Endothelial cell of hepatic sinusoid (primary cell): ENCODE measurements around the gene LZTFL1.

Source experiments
- in situ Hi-C: cut with HindIII; loops from 2 replicates; pipeline ENCODE4 v1.10.0; 2017; ENCODE audit warnings: low sequenced_read_pairs

Gene LZTFL1

DNA sequence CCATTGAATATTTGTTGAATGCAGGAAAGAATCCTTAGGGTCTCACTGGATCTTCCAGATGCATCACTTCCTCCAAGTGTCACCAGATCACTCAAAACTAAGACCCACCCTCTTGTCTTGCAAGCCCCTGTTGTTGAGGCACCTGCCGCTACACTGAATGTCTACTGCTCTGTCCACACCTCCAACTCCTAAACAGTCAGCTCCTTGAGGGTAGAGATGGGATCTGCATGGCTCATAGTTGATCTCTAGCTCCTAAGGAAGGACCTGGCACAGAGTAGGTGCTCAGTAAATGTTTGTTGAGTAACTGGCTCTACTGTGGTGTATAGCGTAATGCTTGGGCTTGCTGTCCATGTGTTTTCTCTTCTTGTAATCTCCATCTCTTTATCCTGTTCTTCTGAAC lies 54.4 kb downstream of the LZTFL1 start:
- in situ Hi-C loops: no loop called here

DNA sequence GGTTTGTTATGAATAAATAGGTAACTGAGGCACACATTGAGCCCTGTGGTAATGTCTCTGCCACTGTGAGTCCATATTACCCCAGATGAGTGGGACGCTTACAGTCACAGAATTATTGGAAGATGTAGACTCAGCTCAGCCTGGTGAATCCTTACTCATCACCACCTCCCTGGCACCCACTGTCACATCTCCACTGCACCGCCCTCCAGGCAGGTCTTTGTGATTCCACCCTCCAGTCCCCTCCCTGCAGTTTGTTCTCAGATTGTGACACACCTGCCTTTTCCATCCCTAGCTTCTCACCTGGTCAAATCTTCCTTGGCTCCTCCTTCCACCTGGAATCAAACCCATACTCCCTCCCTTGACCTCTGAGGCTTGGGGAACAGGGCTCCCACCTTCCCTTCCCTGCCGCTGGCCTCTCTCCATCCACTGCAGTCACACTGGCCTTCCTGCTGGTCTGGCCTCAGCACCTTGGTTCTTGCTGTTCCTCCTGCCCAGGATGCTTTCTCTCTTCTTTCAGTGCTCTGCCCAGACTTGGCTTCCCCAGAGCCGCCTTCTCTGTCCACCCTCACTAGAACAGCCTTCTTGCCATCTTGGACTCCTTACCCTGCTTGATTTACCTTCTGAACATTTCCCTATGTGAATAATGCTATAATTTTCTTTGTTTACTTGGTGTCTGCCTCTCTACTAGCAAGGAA lies 55.0 kb downstream of the LZTFL1 start:
- in situ Hi-C loops: no loop called here

DNA sequence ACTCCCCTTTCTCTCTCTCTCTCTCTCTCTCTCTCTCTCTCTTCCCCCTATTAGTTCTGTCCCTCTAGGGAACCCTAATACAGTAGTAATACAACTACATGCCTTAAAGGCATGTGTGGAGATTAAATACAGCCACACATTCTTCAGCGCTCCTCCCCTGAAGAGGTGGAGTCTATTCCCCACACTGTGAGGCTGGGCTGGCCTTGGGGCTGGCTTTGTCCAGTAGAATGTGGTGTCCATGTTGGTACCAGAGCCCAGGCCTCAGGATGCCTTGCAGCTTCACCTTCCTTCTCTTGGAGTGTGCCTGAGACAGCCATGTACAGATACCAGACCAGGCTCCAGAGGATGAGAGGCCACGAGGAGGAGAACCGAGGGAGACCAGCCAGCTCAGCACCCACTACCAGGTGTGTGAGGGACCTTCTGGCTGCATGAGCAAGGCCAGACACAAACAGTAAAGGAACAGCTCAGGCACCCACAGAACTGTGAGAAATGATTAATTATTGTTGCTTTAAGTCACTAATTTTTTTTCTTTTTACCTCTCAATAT lies 56.2 kb downstream of the LZTFL1 start:
- in situ Hi-C loops: no loop called here

DNA sequence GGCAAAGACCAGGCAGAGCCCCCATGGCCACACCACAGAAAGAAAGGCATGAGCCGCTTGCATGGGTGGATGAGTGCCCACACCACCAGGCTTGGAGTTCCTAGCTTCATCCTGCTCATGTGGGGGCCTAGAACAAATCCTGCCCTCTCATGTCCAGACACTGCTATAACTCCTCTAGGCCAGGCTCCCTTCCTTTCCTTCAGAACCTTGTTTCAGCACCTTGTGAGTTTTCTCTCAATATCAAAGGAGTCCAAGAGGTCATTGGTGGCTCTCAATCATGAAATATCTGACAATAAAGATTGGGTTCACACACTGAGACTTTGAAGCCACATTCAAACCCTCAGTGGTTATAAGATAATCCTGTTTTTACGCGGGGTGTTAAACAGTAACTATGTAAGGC lies 58.3 kb downstream of the LZTFL1 start:
- in situ Hi-C loops: no loop called here

DNA sequence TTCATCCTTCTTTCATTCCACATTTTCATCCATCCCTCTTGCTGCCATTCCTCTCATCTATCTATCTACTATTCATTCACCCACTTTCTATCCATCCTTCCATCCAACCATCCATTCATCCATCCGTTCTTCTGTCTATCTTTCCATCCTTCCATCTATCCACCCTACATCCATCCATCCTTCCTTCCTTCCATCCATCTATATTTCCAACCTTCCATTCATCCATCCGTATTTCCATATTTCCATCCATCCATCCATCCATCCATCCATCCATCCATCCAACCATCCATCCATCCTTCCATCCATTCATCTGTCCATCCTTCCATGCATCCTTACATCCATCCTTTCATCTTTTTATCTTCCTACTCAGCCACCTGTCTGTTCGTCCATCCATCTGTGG lies 59.5 kb downstream of the LZTFL1 start:
- in situ Hi-C loops: no loop called here

DNA sequence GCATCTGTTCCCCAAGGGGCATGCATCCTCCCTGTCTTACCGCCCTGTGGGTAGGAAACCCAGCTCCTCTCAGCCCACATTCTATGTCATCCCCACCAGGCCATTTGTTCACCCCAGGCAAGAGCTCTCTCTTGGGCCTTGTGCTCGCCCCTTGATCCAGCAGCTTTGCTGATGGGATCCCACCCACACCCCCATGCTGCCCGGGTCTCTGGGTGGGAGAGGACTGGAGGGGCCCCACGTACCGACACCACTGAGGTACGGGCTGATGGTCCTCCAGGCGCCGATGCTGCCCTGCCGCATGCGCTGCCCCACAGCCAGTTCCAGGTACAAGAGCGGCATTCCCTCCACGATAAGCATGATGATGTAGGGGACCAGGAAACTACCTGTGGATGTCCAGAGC lies 60.1 kb downstream of the LZTFL1 start:
- in situ Hi-C loops: no loop called here

DNA sequence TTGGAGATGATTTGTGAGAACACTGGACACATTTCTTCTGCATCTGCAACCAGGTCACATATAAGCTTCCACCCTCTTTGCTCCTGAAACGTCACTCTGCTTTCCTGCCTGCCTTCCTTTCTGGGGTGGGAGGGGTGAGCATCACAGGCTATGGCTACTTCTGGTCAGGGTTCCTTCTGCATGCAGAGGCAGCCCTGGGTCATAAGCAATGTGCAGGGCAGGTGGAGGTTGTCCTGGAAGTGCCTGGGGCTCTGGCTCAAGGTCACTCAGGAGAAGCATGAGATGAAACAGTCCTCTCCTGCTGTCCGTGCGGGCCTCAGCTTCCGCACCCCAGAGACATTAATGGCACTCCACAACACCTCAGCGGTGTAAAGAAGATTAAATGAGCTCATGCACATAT lies 60.6 kb downstream of the LZTFL1 start:
- in situ Hi-C loops: no loop called here

DNA sequence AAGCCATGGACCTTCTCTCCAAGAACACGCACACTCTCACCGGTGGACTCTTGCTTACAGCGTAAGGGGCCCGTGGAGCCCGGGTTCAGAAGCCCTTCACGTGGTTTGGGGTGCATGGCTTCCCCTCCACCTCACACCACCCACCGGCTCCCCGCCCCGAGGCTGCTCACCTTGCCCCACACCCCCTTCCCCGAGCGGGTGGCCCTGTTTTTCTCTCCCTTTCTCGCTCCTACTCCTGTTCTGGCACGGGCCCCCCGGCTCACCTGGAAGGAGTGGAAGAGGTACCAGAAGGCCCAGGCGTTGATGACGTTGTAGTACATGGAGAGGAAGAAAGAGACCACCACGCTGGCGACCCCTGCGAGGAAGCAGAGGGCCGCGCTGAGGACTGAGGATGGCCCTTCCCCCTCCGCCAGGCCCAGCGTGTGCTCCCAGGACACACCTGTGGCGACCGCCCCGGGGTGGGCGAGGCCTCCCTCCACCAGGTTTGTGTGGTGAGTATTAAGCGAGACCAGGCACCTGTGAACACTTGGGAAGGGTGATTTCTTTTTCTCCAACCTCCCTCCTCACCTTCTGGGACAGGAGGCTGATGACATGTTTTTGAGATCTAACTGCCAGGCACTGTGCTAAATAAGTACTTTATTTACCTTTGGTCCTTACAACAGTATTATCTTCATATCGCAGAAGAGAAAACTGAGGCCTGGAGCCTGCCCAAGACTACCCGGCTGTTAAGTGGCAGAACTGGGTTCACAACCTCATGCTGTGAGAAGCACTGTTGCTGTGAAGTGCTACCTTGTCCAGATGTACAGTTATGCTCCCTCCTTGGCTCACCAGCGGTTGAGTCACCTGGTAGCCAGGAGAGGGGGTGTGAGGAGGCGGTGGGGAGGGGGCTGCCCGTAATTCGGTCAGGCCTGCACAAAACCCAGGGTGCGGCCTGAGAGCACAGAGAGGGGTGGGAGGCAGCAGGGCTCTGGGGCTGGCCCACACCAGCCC lies 61.9 kb downstream of the LZTFL1 start:
- in situ Hi-C loops: no loop called here

DNA sequence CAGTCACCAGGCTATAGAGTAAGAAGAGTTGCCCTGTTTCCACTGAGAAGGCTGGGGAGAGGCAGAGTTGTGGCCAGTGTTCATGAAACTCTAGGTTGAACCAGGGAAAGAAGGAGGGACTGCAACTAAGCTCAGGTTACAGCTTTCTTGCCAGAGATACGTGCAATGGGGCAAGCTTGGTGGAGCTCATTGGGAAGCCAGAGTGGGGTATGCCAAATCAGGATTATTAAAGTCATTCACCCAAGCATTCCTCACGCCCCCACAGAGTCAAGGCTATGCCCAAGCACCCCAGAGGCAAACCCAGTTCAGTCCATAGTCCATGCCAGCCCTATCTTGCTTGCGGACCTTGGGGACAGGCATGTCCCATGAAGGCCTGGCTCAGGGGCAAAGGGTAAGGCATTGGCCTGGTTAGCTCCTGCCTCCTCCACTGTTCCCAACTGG lies 63.1 kb downstream of the LZTFL1 start:
- in situ Hi-C loops: no loop called here

DNA sequence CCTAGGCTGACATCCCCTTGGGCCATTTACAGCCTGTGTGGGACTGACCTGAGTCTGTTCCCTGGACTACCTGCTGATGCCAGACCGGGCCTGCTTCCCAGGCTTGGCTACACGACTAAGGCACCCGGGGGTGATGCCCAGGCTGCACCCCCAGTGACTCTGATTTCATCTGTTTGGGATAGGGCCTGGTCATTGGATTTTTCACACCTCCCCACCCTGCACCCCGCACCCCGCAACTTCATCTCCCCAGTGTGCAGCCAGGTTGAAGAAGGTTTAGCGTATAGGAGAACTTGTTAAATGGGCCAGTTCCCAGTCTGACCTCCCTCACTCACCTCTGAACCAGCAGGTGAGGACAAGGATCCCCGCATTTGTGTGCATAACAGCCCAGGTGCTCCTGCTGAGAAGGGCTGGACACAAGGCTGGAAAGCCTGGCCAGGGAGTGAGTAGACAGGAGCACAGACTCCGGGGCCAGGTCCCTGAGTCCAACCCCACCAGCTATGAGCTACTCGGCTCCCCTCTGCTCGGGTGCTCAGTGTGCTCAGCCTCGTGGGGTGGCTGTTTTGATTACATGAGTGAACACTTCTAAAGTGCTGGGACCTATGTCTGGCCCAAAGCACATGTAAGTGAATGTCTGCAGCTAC lies 64.1 kb downstream of the LZTFL1 start:
- in situ Hi-C loops: no loop called here

DNA sequence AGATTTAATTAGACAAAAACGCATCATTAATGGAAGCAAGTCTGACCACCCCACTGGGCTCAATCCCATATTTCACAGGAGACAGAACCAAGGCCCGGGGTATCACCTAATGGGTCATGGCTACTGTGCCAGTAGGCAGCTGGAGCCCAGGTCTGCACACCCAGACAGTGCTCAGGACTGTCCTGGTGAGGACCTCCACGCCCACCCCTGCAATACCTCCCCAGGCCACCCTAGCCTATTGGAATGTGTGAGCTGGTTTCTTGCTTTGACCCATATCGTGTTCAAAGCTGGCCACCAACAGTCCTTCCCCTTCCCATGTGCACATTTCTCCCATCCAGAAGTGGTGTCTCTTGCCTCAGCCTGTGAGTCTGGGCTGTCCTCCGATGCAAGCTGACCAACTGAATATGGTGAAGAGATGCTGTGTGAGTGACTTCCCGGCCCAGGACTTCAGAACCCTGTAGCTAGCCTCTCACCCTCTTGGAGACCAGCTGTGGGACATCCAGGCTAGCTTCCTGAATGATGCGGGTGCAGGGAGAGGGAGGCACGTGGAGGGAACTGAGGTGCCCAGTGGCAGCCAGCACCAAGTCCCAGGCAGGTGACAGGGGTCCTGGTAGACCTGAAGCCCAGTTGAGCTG lies 64.7 kb downstream of the LZTFL1 start:
- in situ Hi-C loops: no loop called here

DNA sequence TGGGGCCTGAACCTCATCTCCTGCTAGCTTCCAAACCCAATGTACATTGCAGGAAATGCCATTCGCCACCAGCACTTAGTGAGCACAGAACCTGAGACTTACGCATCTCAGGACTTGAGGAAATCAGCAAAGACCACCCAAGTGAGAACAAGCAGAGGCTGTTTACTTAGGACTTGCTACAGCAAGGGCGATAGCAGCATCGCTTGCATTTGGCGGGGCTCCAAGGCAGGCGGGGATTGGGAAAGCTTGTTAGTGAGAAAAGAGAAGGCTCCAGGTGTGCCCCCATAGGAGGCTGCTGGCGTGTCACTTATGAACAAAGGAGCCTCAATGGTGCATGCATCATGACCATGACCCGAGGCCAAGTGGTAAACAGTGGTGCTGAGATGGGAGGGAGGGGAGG lies 65.3 kb downstream of the LZTFL1 start:
- in situ Hi-C loops: no loop called here

DNA sequence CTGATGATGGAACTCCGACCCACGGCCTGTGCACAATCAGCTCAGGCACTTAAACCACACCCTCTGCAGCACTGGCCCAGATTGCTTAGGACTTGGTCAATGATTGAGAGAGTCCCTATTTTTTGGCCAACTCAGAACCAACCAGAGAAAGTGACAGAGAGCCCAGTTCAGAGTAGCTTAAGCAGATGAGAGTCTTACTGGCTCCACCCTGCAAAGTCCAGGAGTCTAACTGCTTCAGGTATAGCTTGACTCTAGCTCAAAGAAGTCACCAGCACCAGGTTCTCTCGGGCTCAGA lies 65.7 kb downstream of the LZTFL1 start:
- in situ Hi-C loops: no loop called here

DNA sequence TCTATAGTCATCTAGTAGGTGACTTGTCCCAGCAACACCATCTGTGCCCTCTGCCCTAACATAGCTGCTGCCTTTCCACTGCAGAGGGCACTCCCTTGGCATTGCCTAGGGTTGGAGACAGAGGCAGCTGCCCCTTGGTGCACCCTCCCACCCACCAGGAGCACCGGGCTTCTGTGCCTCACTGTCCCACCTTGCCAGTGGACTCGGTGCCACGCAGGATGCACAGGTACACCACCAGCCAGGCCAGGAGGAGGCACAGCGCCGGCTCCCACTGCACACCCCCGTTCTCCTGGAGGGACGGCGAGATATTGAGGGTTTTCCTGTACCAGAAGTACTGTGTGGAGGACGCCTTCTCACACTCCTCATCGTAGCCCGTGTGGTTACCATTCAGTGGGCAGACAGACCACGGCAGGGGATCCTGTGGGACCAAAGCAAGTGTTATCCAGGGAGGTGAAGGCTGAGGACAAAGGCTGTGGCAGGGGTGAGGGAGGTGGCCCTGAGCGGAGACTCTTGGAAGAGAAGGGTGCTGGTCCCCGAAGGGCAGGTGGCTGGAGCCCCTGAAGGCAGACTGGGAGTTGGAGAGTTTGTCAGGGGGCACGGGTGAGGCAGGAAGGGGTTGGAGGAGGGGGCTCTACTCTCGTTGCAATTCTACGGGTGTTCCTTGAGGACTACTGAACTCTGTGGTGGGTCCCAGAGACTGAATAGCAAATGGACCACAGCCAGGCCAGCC lies 66.2 kb downstream of the LZTFL1 start:
- in situ Hi-C loops: no loop called here

DNA sequence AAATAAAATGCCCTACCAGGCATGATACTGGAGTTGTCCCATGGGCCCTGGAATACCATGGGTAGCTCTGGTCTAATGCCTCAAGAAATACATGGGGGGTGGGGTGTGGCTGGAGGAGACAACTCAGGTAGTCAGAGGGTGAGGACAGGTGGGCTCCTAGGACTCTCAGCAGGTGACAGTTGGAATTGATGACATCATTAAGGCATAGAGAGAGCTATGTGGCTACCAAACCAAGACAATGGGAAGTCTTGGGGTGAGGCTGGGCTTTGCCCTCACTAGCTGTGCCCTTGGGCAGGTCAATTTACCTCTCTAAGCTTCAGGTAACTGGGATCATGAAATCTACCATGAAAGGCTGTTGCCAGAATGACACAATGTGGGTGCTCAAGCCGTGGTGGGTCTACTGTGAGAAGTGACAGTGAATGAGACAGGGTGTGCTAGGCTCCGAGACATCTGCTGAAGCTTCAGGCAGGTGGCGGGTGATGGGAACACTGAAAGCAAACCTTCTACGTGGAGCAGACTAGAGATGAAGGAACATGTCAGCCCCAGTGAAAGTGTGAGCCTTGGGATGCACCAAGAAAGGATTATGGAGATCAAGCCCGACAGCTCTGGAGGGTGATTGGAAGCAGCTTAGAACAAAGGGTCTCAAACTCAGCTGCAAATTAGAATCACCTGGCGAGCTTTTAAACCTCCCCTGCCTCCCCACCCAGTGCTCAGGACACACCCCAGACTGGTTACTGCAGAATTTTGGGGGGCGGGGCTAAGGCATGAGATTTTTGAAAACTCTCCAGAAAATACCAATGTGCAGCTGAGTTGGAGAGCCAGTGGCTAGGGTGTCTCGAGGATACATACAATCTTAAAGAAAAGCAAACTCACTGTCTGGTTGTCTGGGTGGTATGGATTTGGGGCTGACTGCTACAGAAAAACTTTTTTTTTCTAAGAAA lies 67.1 kb downstream of the LZTFL1 start:
- in situ Hi-C loops: no loop called here

DNA sequence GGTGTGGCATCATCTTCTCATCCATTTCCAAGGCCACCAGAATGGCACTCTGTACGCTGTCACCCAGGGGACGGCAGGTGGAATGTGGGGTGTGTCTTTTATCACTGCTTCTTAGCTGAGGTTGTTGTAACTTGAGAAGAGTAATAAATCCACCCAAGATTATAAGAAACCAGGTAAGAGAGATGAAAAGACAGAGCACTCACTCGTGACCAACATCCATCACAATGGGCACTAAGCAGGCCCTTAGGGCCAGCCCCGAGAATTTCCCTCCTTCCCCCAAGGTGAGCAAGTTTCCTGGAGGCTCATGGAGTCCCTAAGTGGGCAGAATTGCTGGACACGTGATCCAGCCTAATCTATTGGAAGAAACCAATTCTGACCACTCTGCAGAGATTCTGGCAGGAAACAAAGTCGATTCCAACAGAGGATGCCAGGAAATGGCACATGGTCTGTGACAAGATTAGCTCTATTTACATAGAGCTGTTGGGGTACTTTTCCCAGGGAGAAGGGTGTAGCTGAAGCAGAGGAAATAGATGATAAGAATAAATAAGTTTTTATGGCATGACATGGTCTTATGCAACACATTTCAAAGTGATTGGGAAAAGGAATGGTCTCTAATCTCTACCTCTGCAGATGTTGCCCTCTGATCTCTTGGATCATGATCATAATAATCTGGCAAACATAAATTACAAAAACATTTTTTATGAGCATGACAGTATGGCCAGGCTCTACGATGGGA lies 68.0 kb downstream of the LZTFL1 start:
- in situ Hi-C loops: no loop called here
